Spleen (tissue), 7 donors: ENCODE results near the gene NPPA.

Experiments
- POLR2A ChIP-seq, 3 donors: fragments of 450-650 bp; IDR thresholded peaks; one replicate each; pipeline ENCODE4 v1.5.1; 2017; ENCODE audit warnings: antibody characterized with exemption in 3 of 3, mild to moderate bottlenecking in 1 of 3
- POLR2AphosphoS5 ChIP-seq, 3 donors: sonication (generic); formaldehyde crosslinking; IDR thresholded peaks; one replicate each; pipeline ENCODE4 v1.5.1; 2017; ENCODE audit warnings: antibody characterized with exemption in 3 of 3
- TF ChIP-seq, protein P1 (sequence below), 11 experiments: fragments of 200-600 bp in 7 of 11; fragments of 450-650 bp in 4 of 11; sonication (generic) in 4 of 11; IDR thresholded peaks in 8 of 11; conservative IDR thresholded peaks in 3 of 11; 1 replicate in 7 of 11; 2 replicates in 4 of 11; pipeline versions ENCODE4 v1.4.0 to v1.8.0; 2016 to 2021; ENCODE audit warnings: antibody characterized with exemption in 11 of 11, inconsistent platforms in 4 of 11, mild to moderate bottlenecking in 1 of 11
- donor health status: DM: no; HTN: no; CAD: no; lungs with moderate emphysema.
- donor health status: DM: no; HTN: no; CAD: no.
- donor health status: DM: no; HTN: no; CAD: no.

DNA sequence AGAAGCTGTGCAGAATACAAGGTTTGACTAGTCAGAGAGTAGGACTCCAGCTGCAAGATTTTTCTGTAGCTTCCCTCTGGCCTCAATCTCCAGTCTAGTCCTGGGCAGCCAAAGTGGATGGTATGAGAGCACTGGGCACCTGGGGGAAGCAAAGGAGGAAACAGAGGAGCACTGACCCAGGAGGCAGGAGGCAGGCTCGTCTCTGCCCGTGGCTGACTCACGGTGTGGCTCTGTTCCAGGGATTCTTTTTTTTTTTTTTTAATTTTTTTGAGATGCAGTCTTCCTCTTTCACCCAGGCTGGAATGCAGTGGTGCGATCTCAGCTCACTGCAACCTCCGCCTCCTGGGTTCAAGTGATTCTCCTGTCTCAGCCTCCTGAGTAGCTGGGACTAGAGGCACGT lies 15.3 kb upstream of the NPPA start:
- TF ChIP-seq, protein P1, sequence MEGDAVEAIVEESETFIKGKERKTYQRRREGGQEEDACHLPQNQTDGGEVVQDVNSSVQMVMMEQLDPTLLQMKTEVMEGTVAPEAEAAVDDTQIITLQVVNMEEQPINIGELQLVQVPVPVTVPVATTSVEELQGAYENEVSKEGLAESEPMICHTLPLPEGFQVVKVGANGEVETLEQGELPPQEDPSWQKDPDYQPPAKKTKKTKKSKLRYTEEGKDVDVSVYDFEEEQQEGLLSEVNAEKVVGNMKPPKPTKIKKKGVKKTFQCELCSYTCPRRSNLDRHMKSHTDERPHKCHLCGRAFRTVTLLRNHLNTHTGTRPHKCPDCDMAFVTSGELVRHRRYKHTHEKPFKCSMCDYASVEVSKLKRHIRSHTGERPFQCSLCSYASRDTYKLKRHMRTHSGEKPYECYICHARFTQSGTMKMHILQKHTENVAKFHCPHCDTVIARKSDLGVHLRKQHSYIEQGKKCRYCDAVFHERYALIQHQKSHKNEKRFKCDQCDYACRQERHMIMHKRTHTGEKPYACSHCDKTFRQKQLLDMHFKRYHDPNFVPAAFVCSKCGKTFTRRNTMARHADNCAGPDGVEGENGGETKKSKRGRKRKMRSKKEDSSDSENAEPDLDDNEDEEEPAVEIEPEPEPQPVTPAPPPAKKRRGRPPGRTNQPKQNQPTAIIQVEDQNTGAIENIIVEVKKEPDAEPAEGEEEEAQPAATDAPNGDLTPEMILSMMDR (IDR thresholded peaks at IDR 0.05 in 8 of 11, conservative IDR thresholded peaks at IDR 0.05 in 3 of 11): no peak
- TF ChIP-seq POLR2A (IDR thresholded peaks at IDR 0.05): no peak
- TF ChIP-seq POLR2AphosphoS5 (IDR thresholded peaks at IDR 0.05): no peak
